WTC11 (cell line): ENCODE data around the gene BCAS3. TPM values are rescaled to one million over a fixed set of nuclear protein-coding genes. Genes with fewer than 3 reads are reported as not detected.

ENCODE experiments used
- ATAC-seq: fragments of 200-7000 bp; cut with Tn5 transposase; 2 replicates; pipeline ENCODE4 v1.10.0; 2021; ENCODE audit warnings: mild to moderate bottlenecking, moderate library complexity
- CTCF ChIA-PET: fragments of 300-600 bp; sonication (Branson Sonifier 250); formaldehyde crosslinking; loops from one replicate; lab custom pipeline; 2021; ENCODE audit warnings: antibody characterized with exemption; lab: Charles Lee
- POLR2A ChIA-PET: fragments of 350-600 bp; sonication (Branson Sonifier 250); formaldehyde crosslinking; loops from one replicate; lab custom pipeline; 2021; ENCODE audit warnings: antibody characterized with exemption; lab: Charles Lee
- DNase-seq: peaks from one replicate; pipeline ENCODE4 v3.0.0; 2021; ENCODE audit warnings: low spot score
- H3K27ac Mint-ChIP-seq: 2 replicates; pipeline ENCODE4 v1.8.0; 2021; ENCODE audit warnings: mixed read lengths
- H3K27me3 Mint-ChIP-seq: 2 replicates; pipeline ENCODE4 v1.8.0; 2021; ENCODE audit warnings: low read depth, mild to moderate bottlenecking, moderate library complexity, mixed read lengths
- H3K36me3 Mint-ChIP-seq: 2 replicates; pipeline ENCODE4 v1.8.0; 2021; ENCODE audit warnings: mixed read lengths
- H3K4me1 Mint-ChIP-seq: 2 replicates; pipeline ENCODE4 v1.8.0; 2022; ENCODE audit warnings: mixed read lengths
- H3K4me3 Mint-ChIP-seq: 2 replicates; pipeline ENCODE4 v1.8.0; 2021; ENCODE audit warnings: mild to moderate bottlenecking, moderate library complexity, mixed read lengths
- H3K9me3 Mint-ChIP-seq: 2 replicates; pipeline ENCODE4 v1.8.0; 2021; ENCODE audit warnings: mixed read lengths
- FOXK1 ChIP-seq: sonication (generic); formaldehyde crosslinking; IDR thresholded peaks from 2 replicates; pipeline ENCODE4 v1.8.0; 2022; ENCODE audit warnings: mild to moderate bottlenecking, moderate library complexity, missing genetic modification reagents
- IRF2 ChIP-seq: sonication (generic); formaldehyde crosslinking; IDR thresholded peaks from 2 replicates; pipeline ENCODE4 v1.8.0; 2022; ENCODE audit warnings: low read depth, missing genetic modification reagents, borderline replicate concordance
- KAT7 ChIP-seq: sonication (generic); formaldehyde crosslinking; IDR thresholded peaks from 2 replicates; pipeline ENCODE4 v1.8.1; 2023; ENCODE audit warnings: missing genetic modification reagents, mild to moderate bottlenecking, borderline replicate concordance
- MXD4 ChIP-seq: fragments of 250-450 bp; sonication (Bioruptor Pico); IDR thresholded peaks from 2 replicates; pipeline ENCODE4 v1.8.0; 2021; ENCODE audit warnings: mild to moderate bottlenecking, moderate library complexity, borderline replicate concordance
- NFE2L1 ChIP-seq: sonication (generic); formaldehyde crosslinking; IDR thresholded peaks from 2 replicates; pipeline ENCODE4 v1.8.1; 2023; ENCODE audit warnings: missing genetic modification reagents
- ZNF263 ChIP-seq: sonication (generic); formaldehyde crosslinking; IDR thresholded peaks from 2 replicates; pipeline ENCODE4 v1.8.1; 2022; ENCODE audit warnings: low read depth, mild to moderate bottlenecking, moderate library complexity, missing genetic modification reagents
- ZNF317 ChIP-seq: sonication (generic); formaldehyde crosslinking; IDR thresholded peaks from 2 replicates; pipeline ENCODE4 v1.8.1; 2023; ENCODE audit warnings: low read depth, mild to moderate bottlenecking, moderate library complexity, missing genetic modification reagents, borderline replicate concordance
- ZNF396 ChIP-seq: fragments of 250-450 bp; sonication (Bioruptor Pico); IDR thresholded peaks from 2 replicates; pipeline ENCODE4 v1.8.0; 2021; ENCODE audit warnings: mild to moderate bottlenecking, moderate library complexity, borderline replicate concordance
- ZNF671 ChIP-seq: fragments of 250-450 bp; sonication (Bioruptor Pico); IDR thresholded peaks from 2 replicates; pipeline ENCODE4 v1.8.0; 2021; ENCODE audit warnings: mild to moderate bottlenecking
- total RNA-seq: library from RNA; stranded (reverse); gene quantifications from 3 replicates; pipeline ENCODE4 v1.2.3, GENCODE V29; 2021
- TF ChIP-seq, protein P1 (sequence below): sonication (generic); formaldehyde crosslinking; IDR thresholded peaks from 2 replicates; pipeline ENCODE4 v1.8.0; 2022; ENCODE audit warnings: mild to moderate bottlenecking, missing genetic modification reagents
- TF ChIP-seq, protein P2 (sequence below): sonication (generic); formaldehyde crosslinking; IDR thresholded peaks from 2 replicates; pipeline ENCODE4 v1.8.1; 2023; ENCODE audit warnings: mild to moderate bottlenecking, missing genetic modification reagents, borderline replicate concordance
- TF ChIP-seq, protein P3 (sequence below): fragments of 250-450 bp; sonication (Bioruptor Pico); IDR thresholded peaks from 2 replicates; pipeline ENCODE4 v1.8.0; 2021; ENCODE audit warnings: mild to moderate bottlenecking
- TF ChIP-seq, protein P4 (sequence below): sonication (generic); formaldehyde crosslinking; IDR thresholded peaks from 2 replicates; pipeline ENCODE4 v1.8.1; 2023; ENCODE audit warnings: mild to moderate bottlenecking, missing genetic modification reagents, moderate library complexity
- TF ChIP-seq, protein P5 (sequence below): sonication (generic); formaldehyde crosslinking; IDR thresholded peaks from 2 replicates; pipeline ENCODE4 v1.8.1; 2022; ENCODE audit warnings: mild to moderate bottlenecking, missing genetic modification reagents, moderate library complexity, borderline replicate concordance
- TF ChIP-seq, protein P6 (sequence below): sonication (generic); formaldehyde crosslinking; IDR thresholded peaks from 2 replicates; pipeline ENCODE4 v1.8.1; 2023; ENCODE audit warnings: mild to moderate bottlenecking, missing genetic modification reagents, moderate library complexity
- TF ChIP-seq, protein P7 (sequence below): fragments of 250-450 bp; sonication (Bioruptor Pico); IDR thresholded peaks from 2 replicates; pipeline ENCODE4 v2.1.2; 2022; ENCODE audit warnings: mild to moderate bottlenecking, moderate library complexity
- TF ChIP-seq, protein P8 (sequence below): fragments of 250-450 bp; sonication (Bioruptor Pico); IDR thresholded peaks from 2 replicates; pipeline ENCODE4 v1.9.0; 2021; ENCODE audit warnings: moderate library complexity, mild to moderate bottlenecking, inconsistent platforms, borderline replicate concordance

The BCAS3 gene
- total RNA-seq, 1 experiment from 2014 or later = 15.5 TPM

DNA sequence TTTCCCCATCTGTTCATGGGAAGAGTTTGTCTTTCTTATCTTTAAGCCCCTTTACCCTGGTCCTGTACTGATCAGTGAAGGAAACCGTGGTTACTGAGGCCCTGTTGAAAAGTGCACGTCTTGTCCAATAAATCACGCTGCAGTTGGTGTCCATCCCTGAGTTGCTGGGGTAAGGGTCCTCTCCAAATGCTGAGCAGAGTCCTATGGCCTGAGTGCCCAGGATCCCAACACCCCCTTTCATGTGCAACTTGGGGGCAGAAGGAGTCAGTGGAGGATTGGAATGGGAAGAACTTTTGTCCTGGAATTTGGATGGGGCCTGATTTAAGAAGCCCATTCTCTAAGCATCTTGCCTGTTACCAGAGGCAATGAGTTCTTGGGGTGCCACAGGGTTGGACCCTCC is 715.0 kb downstream of the BCAS3 start:
- Mint-ChIP-seq H3K4me1 (peaks cover 6% of the 10 kb centered on the region), H3K9me3 (no peaks in the 10 kb centered on the region)

DNA sequence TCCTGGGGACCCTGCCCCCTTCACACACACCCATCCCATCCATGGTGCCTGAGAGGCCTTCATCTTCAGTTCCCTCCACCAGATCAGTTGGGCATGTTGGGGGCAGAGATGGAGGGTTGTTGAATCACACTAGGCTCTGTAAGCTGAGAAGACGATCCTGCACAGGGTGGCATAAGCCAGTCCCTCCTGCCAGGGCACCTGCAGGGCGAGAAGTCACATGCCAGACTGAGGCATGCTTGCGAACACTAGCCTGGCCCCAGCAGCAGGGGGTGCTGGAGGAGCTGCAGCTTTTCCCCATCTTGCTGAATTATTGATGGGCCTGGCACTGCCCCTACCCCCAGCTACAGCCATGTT is 715.9 kb downstream of the BCAS3 start:
- Mint-ChIP-seq H3K27me3 (peaks cover 70% of the 10 kb centered on the region), H3K27ac (no peak overlapping the region), H3K36me3 (no peaks in the 10 kb centered on the region), H3K4me1 (peaks cover 14% of the 10 kb centered on the region), H3K9me3 (no peaks in the 10 kb centered on the region), H3K4me3 (no peak overlapping the region)
- CTCF ChIA-PET = interaction anchor here (0.8 to 1.9 kb wide), 6 partner anchors 16 to 673 kb away, joined by 3 to 12 read pairs (median 5); no protein-coding TSS in a partner anchor
- TF ChIP-seq, protein P1, sequence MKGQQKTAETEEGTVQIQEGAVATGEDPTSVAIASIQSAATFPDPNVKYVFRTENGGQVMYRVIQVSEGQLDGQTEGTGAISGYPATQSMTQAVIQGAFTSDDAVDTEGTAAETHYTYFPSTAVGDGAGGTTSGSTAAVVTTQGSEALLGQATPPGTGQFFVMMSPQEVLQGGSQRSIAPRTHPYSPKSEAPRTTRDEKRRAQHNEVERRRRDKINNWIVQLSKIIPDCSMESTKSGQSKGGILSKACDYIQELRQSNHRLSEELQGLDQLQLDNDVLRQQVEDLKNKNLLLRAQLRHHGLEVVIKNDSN = no peak
- TF ChIP-seq ZNF317 (CRISPR knock-in tag) (no peak), KAT7 (no peak), ZNF396 (CRISPR knock-in tag) (no peak)
- TF ChIP-seq, protein P2, sequence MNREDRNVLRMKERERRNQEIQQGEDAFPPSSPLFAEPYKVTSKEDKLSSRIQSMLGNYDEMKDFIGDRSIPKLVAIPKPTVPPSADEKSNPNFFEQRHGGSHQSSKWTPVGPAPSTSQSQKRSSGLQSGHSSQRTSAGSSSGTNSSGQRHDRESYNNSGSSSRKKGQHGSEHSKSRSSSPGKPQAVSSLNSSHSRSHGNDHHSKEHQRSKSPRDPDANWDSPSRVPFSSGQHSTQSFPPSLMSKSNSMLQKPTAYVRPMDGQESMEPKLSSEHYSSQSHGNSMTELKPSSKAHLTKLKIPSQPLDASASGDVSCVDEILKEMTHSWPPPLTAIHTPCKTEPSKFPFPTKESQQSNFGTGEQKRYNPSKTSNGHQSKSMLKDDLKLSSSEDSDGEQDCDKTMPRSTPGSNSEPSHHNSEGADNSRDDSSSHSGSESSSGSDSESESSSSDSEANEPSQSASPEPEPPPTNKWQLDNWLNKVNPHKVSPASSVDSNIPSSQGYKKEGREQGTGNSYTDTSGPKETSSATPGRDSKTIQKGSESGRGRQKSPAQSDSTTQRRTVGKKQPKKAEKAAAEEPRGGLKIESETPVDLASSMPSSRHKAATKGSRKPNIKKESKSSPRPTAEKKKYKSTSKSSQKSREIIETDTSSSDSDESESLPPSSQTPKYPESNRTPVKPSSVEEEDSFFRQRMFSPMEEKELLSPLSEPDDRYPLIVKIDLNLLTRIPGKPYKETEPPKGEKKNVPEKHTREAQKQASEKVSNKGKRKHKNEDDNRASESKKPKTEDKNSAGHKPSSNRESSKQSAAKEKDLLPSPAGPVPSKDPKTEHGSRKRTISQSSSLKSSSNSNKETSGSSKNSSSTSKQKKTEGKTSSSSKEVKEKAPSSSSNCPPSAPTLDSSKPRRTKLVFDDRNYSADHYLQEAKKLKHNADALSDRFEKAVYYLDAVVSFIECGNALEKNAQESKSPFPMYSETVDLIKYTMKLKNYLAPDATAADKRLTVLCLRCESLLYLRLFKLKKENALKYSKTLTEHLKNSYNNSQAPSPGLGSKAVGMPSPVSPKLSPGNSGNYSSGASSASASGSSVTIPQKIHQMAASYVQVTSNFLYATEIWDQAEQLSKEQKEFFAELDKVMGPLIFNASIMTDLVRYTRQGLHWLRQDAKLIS = no peak
- TF ChIP-seq, protein P3, sequence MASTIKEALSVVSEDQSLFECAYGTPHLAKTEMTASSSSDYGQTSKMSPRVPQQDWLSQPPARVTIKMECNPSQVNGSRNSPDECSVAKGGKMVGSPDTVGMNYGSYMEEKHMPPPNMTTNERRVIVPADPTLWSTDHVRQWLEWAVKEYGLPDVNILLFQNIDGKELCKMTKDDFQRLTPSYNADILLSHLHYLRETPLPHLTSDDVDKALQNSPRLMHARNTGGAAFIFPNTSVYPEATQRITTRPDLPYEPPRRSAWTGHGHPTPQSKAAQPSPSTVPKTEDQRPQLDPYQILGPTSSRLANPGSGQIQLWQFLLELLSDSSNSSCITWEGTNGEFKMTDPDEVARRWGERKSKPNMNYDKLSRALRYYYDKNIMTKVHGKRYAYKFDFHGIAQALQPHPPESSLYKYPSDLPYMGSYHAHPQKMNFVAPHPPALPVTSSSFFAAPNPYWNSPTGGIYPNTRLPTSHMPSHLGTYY (CRISPR knock-in tag) = no peak
- TF ChIP-seq, protein P4, sequence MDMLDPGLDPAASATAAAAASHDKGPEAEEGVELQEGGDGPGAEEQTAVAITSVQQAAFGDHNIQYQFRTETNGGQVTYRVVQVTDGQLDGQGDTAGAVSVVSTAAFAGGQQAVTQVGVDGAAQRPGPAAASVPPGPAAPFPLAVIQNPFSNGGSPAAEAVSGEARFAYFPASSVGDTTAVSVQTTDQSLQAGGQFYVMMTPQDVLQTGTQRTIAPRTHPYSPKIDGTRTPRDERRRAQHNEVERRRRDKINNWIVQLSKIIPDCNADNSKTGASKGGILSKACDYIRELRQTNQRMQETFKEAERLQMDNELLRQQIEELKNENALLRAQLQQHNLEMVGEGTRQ (CRISPR knock-in tag) = 0 out of 2 replicates have a peak, but pooled peaks have one; percentile 30
- TF ChIP-seq, protein P5, sequence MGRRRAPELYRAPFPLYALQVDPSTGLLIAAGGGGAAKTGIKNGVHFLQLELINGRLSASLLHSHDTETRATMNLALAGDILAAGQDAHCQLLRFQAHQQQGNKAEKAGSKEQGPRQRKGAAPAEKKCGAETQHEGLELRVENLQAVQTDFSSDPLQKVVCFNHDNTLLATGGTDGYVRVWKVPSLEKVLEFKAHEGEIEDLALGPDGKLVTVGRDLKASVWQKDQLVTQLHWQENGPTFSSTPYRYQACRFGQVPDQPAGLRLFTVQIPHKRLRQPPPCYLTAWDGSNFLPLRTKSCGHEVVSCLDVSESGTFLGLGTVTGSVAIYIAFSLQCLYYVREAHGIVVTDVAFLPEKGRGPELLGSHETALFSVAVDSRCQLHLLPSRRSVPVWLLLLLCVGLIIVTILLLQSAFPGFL (CRISPR knock-in tag) = no peak
- POLR2A ChIA-PET = no interaction called here
- DNase-seq = peak; percentile 48
- no peak for ATAC-seq

More for the DNA sequence above, 715.0 kb downstream of the BCAS3 start:
- no peak overlapping the region for H3K4me3 Mint-ChIP-seq
- H3K36me3 Mint-ChIP-seq = no peaks in the 10 kb centered on the region
- ChIA-PET POLR2A (interaction anchor here (0.5 kb wide), 1 partner anchor 319 kb away, joined by 5 read pairs; no protein-coding TSS in a partner anchor), CTCF (interaction anchor here (1.3 to 1.8 kb wide), 2 partner anchors 19 to 41 kb away, joined by 3 to 6 read pairs; no protein-coding TSS in a partner anchor)
- ATAC-seq = no peak
- no peak overlapping the region for H3K27ac Mint-ChIP-seq
- TF ChIP-seq, protein P6, sequence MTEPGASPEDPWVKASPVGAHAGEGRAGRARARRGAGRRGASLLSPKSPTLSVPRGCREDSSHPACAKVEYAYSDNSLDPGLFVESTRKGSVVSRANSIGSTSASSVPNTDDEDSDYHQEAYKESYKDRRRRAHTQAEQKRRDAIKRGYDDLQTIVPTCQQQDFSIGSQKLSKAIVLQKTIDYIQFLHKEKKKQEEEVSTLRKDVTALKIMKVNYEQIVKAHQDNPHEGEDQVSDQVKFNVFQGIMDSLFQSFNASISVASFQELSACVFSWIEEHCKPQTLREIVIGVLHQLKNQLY = no peak
- no peak for TF ChIP-seq ZNF263 (CRISPR knock-in tag)
- no peak for DNase-seq
- peaks cover 62% of the 10 kb centered on the region for H3K27me3 Mint-ChIP-seq

DNA sequence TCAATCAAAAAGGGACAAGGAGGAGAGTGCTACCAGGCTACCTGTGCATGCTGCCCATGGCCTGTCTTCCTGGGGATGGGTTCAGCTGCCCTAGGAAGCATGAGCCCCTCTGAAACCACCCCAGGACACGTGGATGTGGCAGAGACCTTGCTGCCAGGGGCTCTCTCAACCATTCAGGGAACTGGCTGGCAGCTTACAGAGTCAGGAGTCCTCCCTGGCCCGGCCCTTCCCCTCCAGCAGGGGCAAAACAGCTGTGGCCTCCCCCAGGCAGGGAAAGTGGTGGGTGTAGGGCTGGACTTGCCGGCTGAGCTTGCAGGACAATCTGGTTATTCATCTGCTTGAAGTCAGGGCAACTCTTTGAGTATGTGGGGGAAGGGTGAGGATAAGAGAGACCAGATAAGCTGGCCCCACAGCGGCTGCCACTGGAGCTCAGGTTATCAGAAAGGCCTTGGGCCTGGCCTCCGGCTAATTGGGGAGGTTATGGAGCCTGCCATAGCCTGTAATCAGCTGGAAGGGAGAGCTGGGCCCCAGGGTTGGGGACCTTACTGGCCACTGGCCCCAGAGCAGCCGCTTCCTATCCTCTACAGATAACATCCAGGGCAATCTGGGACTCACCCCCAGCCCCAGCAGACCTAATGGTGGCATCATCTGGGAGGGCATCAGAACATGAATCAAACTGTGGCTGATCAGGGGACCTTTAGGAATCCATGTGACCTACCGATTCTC is 716.4 kb downstream of the BCAS3 start:
- CTCF ChIA-PET = interaction anchor here (0.8 to 1.9 kb wide), 9 partner anchors 9 to 673 kb away, joined by 3 to 12 read pairs (median 3); no protein-coding TSS in a partner anchor
- Mint-ChIP-seq H3K4me1 (peaks cover 17% of the 10 kb centered on the region), H3K36me3 (no peaks in the 10 kb centered on the region), H3K9me3 (no peaks in the 10 kb centered on the region), H3K27ac (no peak overlapping the region), H3K27me3 (peaks cover 76% of the 10 kb centered on the region), H3K4me3 (no peak overlapping the region)
- POLR2A ChIA-PET = no interaction called here
- ATAC-seq (no peak), DNase-seq (no peak)
- TF ChIP-seq NFE2L1 (CRISPR knock-in tag) (no peak), IRF2 (CRISPR knock-in tag) (no peak), FOXK1 (CRISPR knock-in tag) (no peak), MXD4 (CRISPR knock-in tag) (no peak), ZNF396 (CRISPR knock-in tag) (no peak), ZNF671 (CRISPR knock-in tag) (no peak)
- TF ChIP-seq, protein P7, sequence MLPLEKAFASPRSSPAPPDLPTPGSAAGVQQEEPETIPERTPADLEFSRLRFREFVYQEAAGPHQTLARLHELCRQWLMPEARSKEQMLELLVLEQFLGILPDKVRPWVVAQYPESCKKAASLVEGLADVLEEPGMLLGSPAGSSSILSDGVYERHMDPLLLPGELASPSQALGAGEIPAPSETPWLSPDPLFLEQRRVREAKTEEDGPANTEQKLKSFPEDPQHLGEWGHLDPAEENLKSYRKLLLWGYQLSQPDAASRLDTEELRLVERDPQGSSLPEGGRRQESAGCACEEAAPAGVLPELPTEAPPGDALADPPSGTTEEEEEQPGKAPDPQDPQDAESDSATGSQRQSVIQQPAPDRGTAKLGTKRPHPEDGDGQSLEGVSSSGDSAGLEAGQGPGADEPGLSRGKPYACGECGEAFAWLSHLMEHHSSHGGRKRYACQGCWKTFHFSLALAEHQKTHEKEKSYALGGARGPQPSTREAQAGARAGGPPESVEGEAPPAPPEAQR (CRISPR knock-in tag) = no peak
- TF ChIP-seq, protein P8, sequence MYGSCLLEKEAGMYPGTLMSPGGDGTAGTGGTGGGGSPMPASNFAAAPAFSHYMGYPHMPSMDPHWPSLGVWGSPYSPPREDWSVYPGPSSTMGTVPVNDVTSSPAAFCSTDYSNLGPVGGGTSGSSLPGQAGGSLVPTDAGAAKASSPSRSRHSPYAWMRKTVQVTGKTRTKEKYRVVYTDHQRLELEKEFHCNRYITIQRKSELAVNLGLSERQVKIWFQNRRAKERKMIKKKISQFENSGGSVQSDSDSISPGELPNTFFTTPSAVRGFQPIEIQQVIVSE = no peak
- TF ChIP-seq, protein P4 (CRISPR knock-in tag) = no peak
